Measurements from ENCODE around the gene MED31. TPM values are rescaled to one million over a fixed set of nuclear protein-coding genes. Genes with fewer than 3 reads are reported as not detected.

The MED31 gene
- total and polyA plus RNA-seq, 2 experiments from 2014 or later = 5.5 to 49.3 TPM

DNA sequence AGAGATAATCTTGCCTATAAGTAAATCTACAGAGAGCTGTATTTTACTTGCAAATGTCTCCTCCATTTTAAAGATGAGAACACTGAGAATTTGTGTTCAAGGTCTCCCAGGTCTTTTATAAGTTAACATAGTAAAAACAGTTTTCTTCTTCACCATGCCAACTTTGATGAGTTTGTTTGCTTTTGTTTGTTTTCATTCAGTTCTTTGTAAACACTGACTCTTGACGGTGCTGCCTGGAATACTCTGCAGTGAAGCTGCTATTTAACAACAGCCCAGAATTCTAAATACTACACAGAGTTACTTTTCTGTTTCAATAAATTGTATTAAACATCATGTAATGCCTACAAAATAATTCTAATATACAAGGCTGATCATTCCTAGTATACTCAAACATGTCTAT, 53.7 kb downstream of the MED31 start:
- no peak overlapping the region for H3K27ac Mint-ChIP-seq
- no peaks in the 10 kb centered on the region for H3K4me1 Mint-ChIP-seq
- no peaks in the 10 kb centered on the region for H4K20me1 ChIP-seq (replicated peaks; ENCODE audit: insufficient read depth)
- H3K79me2 ChIP-seq (replicated peaks; ENCODE audit: insufficient read depth) = no peaks in the 10 kb centered on the region
- no peaks in the 10 kb centered on the region for H3F3A ChIP-seq (replicated peaks; ENCODE audit: low read depth)
- H3K27me3 Mint-ChIP-seq (ENCODE audit: insufficient read depth, low read depth, poor library complexity) = peaks cover 4% of the 10 kb centered on the region
- no peak overlapping the region for H3K27ac ChIP-seq (ENCODE audit: low read depth)
- H3K36me3 ChIP-seq (ENCODE audit: insufficient read depth) = peaks cover 28% of the 10 kb centered on the region
- TF ChIP-seq ZNF462 (CRISPR knock-in tag; IDR thresholded peaks at IDR 0.05) (no peak), STAT1 (IDR thresholded peaks at IDR 0.05; ENCODE audit: unreplicated experiment) (no peak), JUNB (IDR thresholded peaks at IDR 0.05; ENCODE audit: unreplicated experiment) (no peak), ZNF331 (CRISPR knock-in tag; IDR thresholded peaks at IDR 0.05; ENCODE audit: low read depth) (no peak), ZNF114 (CRISPR knock-in tag; IDR thresholded peaks at IDR 0.05) (no peak), REST (IDR thresholded peaks at IDR 0.05; ENCODE audit: unreplicated experiment) (no peak), NANOG (IDR thresholded peaks at IDR 0.05; ENCODE audit: borderline replicate concordance) (no peak), POLR2AphosphoS5 (IDR thresholded peaks at IDR 0.05; ENCODE audit: low read depth) (no peak), EZH2phosphoT487 (IDR thresholded peaks at IDR 0.05; ENCODE audit: unreplicated experiment) (no peak), CREB1 (CRISPR knock-in tag; IDR thresholded peaks at IDR 0.05; ENCODE audit: low read depth) (no peak), EZH2 (IDR thresholded peaks at IDR 0.05; ENCODE audit: low read depth, unreplicated experiment) (no peak)
- TF ChIP-seq, protein P1, sequence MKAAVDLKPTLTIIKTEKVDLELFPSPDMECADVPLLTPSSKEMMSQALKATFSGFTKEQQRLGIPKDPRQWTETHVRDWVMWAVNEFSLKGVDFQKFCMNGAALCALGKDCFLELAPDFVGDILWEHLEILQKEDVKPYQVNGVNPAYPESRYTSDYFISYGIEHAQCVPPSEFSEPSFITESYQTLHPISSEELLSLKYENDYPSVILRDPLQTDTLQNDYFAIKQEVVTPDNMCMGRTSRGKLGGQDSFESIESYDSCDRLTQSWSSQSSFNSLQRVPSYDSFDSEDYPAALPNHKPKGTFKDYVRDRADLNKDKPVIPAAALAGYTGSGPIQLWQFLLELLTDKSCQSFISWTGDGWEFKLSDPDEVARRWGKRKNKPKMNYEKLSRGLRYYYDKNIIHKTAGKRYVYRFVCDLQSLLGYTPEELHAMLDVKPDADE (IDR thresholded peaks at IDR 0.05) = no peak
- TF ChIP-seq, protein P2, sequence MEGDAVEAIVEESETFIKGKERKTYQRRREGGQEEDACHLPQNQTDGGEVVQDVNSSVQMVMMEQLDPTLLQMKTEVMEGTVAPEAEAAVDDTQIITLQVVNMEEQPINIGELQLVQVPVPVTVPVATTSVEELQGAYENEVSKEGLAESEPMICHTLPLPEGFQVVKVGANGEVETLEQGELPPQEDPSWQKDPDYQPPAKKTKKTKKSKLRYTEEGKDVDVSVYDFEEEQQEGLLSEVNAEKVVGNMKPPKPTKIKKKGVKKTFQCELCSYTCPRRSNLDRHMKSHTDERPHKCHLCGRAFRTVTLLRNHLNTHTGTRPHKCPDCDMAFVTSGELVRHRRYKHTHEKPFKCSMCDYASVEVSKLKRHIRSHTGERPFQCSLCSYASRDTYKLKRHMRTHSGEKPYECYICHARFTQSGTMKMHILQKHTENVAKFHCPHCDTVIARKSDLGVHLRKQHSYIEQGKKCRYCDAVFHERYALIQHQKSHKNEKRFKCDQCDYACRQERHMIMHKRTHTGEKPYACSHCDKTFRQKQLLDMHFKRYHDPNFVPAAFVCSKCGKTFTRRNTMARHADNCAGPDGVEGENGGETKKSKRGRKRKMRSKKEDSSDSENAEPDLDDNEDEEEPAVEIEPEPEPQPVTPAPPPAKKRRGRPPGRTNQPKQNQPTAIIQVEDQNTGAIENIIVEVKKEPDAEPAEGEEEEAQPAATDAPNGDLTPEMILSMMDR (conservative IDR thresholded peaks at IDR 0.05; ENCODE audit: low read depth in 2 of 2) = no peak
- no peaks in the 10 kb centered on the region for H3K9me2 ChIP-seq (ENCODE audit: insufficient read depth)
- H3K27me3 ChIP-seq (ENCODE audit: insufficient read depth) = no peaks in the 10 kb centered on the region
- H2AFZ ChIP-seq = no peak overlapping the region
- H3K4me1 ChIP-seq (ENCODE audit: insufficient read depth) = no peaks in the 10 kb centered on the region
- no peak overlapping the region for H3K4me3 Mint-ChIP-seq
- no peak overlapping the region for H3K4me2 ChIP-seq
- DNase-seq (ENCODE audit: low spot score) (no peak), ATAC-seq (no peak)
- H3K9me3 Mint-ChIP-seq = no peaks in the 10 kb centered on the region
- no peak overlapping the region for H3K4me3 ChIP-seq
- H3K36me3 Mint-ChIP-seq (ENCODE audit: low read depth) = peaks cover 45% of the 10 kb centered on the region
